ENCODE measurements around the gene ALG10B. TPM values are rescaled to one million over a fixed set of nuclear protein-coding genes. Genes with fewer than 3 reads are reported as not detected.

The ALG10B gene
- total and polyA plus RNA-seq, 2 donors (not counting 3 experiments of a cell fraction or from before 2014, with no cell fraction given) = 8.0 to 9.0 TPM

- FAIRE-seq (no peak), DNase-seq (ENCODE audit: low read depth, low spot score) (no peak)
- dilution Hi-C loops (cut with MboI; ENCODE audit: extremely low pct_ligation_motif_present, low sequenced_read_pairs) = no loop called here
- Histone ChIP-seq H3K9ac (replicated peaks; ENCODE audit: extremely low read depth, insufficient read depth, low read length) (no peak overlapping the region), H3K4me1 (ENCODE audit: control insufficient read depth, extremely low read depth, insufficient read depth, low read length) (no peaks in the 10 kb centered on the region), H4K20me1 (replicated peaks; ENCODE audit: control insufficient read depth, extremely low read depth, insufficient read depth, low read length) (no peaks in the 10 kb centered on the region), H3K4me2 (ENCODE audit: insufficient read depth, low read length) (no peak overlapping the region), H3K36me3 (ENCODE audit: control insufficient read depth in 2 of 2, extremely low read depth in 1 of 2, insufficient read depth in 2 of 2, low read length in 2 of 2) (no peaks in the 10 kb centered on the region), H3K27ac (ENCODE audit: insufficient read depth, low read depth, low read length) (no peak overlapping the region), H2AFZ (ENCODE audit: low read depth, low read length) (no peak overlapping the region), H3K27me3 (ENCODE audit: control insufficient read depth in 2 of 2, insufficient read depth in 2 of 2, low read length in 2 of 2) (no peaks in the 10 kb centered on the region), H3K79me2 (ENCODE audit: control insufficient read depth, insufficient read depth, low read length) (no peaks in the 10 kb centered on the region), H3K9me1 (replicated peaks; ENCODE audit: control insufficient read depth, extremely low read depth, insufficient read depth, low read length) (no peaks in the 10 kb centered on the region), H3K9me3 (replicated peaks; ENCODE audit: control insufficient read depth, insufficient read depth, low read length) (no peaks in the 10 kb centered on the region), H3K4me3 (replicated peaks in 1 of 3; ENCODE audit: insufficient read depth in 1 of 3, low read depth in 1 of 3, low read length in 3 of 3) (no peak overlapping the region)
- TF ChIP-seq FOS (IDR thresholded peaks at IDR 0.05; ENCODE audit: borderline replicate concordance, insufficient read depth, low read length) (no peak), MYC (IDR thresholded peaks at IDR 0.05; ENCODE audit: low read depth, low read length) (no peak), POLR2AphosphoS5 (IDR thresholded peaks at IDR 0.05; ENCODE audit: insufficient read depth, low read depth, low read length) (no peak), GATA2 (IDR thresholded peaks at IDR 0.05; ENCODE audit: insufficient read depth, insufficient read length, low read depth, low read length) (no peak), POLR2A (IDR thresholded peaks at IDR 0.05; ENCODE audit: low read depth, low read length) (no peak)
- TF ChIP-seq, protein P1, sequence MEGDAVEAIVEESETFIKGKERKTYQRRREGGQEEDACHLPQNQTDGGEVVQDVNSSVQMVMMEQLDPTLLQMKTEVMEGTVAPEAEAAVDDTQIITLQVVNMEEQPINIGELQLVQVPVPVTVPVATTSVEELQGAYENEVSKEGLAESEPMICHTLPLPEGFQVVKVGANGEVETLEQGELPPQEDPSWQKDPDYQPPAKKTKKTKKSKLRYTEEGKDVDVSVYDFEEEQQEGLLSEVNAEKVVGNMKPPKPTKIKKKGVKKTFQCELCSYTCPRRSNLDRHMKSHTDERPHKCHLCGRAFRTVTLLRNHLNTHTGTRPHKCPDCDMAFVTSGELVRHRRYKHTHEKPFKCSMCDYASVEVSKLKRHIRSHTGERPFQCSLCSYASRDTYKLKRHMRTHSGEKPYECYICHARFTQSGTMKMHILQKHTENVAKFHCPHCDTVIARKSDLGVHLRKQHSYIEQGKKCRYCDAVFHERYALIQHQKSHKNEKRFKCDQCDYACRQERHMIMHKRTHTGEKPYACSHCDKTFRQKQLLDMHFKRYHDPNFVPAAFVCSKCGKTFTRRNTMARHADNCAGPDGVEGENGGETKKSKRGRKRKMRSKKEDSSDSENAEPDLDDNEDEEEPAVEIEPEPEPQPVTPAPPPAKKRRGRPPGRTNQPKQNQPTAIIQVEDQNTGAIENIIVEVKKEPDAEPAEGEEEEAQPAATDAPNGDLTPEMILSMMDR (IDR thresholded peaks at IDR 0.05; ENCODE audit: extremely low read depth in 1 of 2, insufficient read depth in 1 of 2, low read depth in 1 of 2, low read length in 2 of 2) = no peak
- POLR2A ChIA-PET = no interaction called here
- no TSS peak for BruUV-seq (replicated peaks)
- CTCF ChIA-PET = no interaction called here
- intact Hi-C loops (cut with micrococcal nuclease) = no loop called here
These were observed 46.7 kb upstream of the ALG10B start for GRCh38 chr12:38269897-38270296.

DNA sequence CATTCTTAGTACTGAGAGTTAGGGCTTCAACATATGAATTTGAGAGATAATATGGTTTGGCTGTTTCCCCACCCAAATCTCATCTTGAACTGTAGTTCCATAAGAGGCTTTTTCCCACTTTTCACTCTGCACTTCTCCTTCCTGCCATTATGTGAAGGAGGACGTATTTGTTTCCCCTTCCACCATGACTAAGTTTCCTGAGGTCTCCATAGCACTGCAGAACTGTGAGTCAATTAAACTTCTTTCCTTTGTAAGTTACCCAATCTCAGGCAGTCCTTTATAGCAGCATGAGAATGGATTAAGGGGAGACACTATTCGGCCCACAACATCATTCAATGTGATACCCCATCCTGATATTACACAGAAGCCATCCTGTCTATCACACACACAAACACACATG, 36.8 kb upstream of the ALG10B start:
- Histone ChIP-seq H3K4me3 (replicated peaks in 1 of 3; ENCODE audit: insufficient read depth in 1 of 3, low read depth in 1 of 3, low read length in 3 of 3) (no peak overlapping the region), H3K27ac (ENCODE audit: insufficient read depth, low read depth, low read length) (no peak overlapping the region), H3K9me3 (replicated peaks; ENCODE audit: control insufficient read depth, insufficient read depth, low read length) (no peaks in the 10 kb centered on the region), H3K9me1 (replicated peaks; ENCODE audit: control insufficient read depth, extremely low read depth, insufficient read depth, low read length) (no peaks in the 10 kb centered on the region), H3K36me3 (ENCODE audit: control insufficient read depth in 2 of 2, extremely low read depth in 1 of 2, insufficient read depth in 2 of 2, low read length in 2 of 2) (no peaks in the 10 kb centered on the region), H2AFZ (ENCODE audit: low read depth, low read length) (no peak overlapping the region), H3K9ac (replicated peaks; ENCODE audit: extremely low read depth, insufficient read depth, low read length) (no peak overlapping the region), H3K4me2 (ENCODE audit: insufficient read depth, low read length) (no peak overlapping the region), H4K20me1 (replicated peaks; ENCODE audit: control insufficient read depth, extremely low read depth, insufficient read depth, low read length) (no peaks in the 10 kb centered on the region), H3K27me3 (ENCODE audit: control insufficient read depth in 2 of 2, insufficient read depth in 2 of 2, low read length in 2 of 2) (no peaks in the 10 kb centered on the region), H3K79me2 (ENCODE audit: control insufficient read depth, insufficient read depth, low read length) (no peaks in the 10 kb centered on the region), H3K4me1 (ENCODE audit: control insufficient read depth, extremely low read depth, insufficient read depth, low read length) (no peaks in the 10 kb centered on the region)
- DNase-seq (ENCODE audit: low read depth, low spot score) (no peak), FAIRE-seq (no peak)
- intact Hi-C loops (cut with micrococcal nuclease) (no loop called here), dilution Hi-C loops (cut with MboI; ENCODE audit: extremely low pct_ligation_motif_present, low sequenced_read_pairs) (no loop called here)
- ChIA-PET POLR2A (no interaction called here), CTCF (no interaction called here)
- no TSS peak for BruUV-seq (replicated peaks)
- no peak for TF ChIP-seq GATA2 (IDR thresholded peaks at IDR 0.05; ENCODE audit: insufficient read depth, insufficient read length, low read depth, low read length)
- TF ChIP-seq, protein P2, sequence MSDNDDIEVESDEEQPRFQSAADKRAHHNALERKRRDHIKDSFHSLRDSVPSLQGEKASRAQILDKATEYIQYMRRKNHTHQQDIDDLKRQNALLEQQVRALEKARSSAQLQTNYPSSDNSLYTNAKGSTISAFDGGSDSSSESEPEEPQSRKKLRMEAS (IDR thresholded peaks at IDR 0.05; ENCODE audit: insufficient read depth, insufficient read length) = no peak
- TF ChIP-seq FOS (IDR thresholded peaks at IDR 0.05; ENCODE audit: borderline replicate concordance, insufficient read depth, low read length) = no peak
- TF ChIP-seq POLR2AphosphoS5 (IDR thresholded peaks at IDR 0.05; ENCODE audit: insufficient read depth, low read depth, low read length) = no peak
- TF ChIP-seq EZH2 (IDR thresholded peaks at IDR 0.05; ENCODE audit: borderline replicate concordance, low read depth, low read length, severe bottlenecking) = no peak
